HEK293 (cell line): Measurements from ENCODE around the gene NDUFS4.

Experiments
- CTCF ChIA-PET: fragments of 350-600 bp; formaldehyde crosslinking; extraction: SDS; loops from one replicate; lab custom pipeline; 2021; ENCODE audit warnings: antibody characterized with exemption; lab: Yijun Ruan, JAX
- POLR2A ChIA-PET: fragments of 300-600 bp; formaldehyde crosslinking; extraction: SDS; loops from one replicate; lab custom pipeline; 2020; ENCODE audit warnings: antibody characterized with exemption, inconsistent platforms; lab: Yijun Ruan, JAX
- H3K27ac ChIP-seq: fragments of 200-500 bp; sonication (Bioruptor generic); 2 replicates; pipeline ENCODE4 v1.5.1; 2014; ENCODE audit warnings: low read depth, low read length, control low read depth, inconsistent platforms; ENCODE audit errors: extremely low read depth
- H3K36me3 ChIP-seq, 2 experiments: fragments of 200-500 bp in 1 of 2; sonication (Bioruptor generic) in 1 of 2; 1 replicate in 1 of 2; 2 replicates in 1 of 2; pipeline ENCODE4 v1.5.1; 2014 to 2017; ENCODE audit warnings: inconsistent platforms in 2 of 2, low read length in 2 of 2; ENCODE audit not compliant: control insufficient read depth in 2 of 2, insufficient read depth in 1 of 2
- H3K4me1 ChIP-seq: fragments of 200-500 bp; sonication (Bioruptor generic); 2 replicates; pipeline ENCODE4 v1.5.1; 2014; ENCODE audit warnings: mild to moderate bottlenecking, low read length, inconsistent platforms; ENCODE audit not compliant: control insufficient read depth, insufficient read depth
- H3K4me3 ChIP-seq: 2 replicates; pipeline ENCODE4 v1.5.1; 2011; ENCODE audit warnings: low read depth, mild to moderate bottlenecking, control low read depth, low read length, moderate library complexity
- H3K9me3 ChIP-seq: fragments of 200-500 bp; sonication (Bioruptor generic); 2 replicates; pipeline ENCODE4 v1.5.1; 2014; ENCODE audit warnings: low read depth, low read length, inconsistent platforms; ENCODE audit not compliant: control insufficient read depth, insufficient read depth
- BCL6B ChIP-seq: fragments of 450-650 bp; formaldehyde crosslinking; IDR thresholded peaks from 2 replicates; pipeline ENCODE4 v1.5.1; 2017; ENCODE audit warnings: missing biosample characterization, missing genetic modification characterization
- FEZF1 ChIP-seq: fragments of 450-650 bp; formaldehyde crosslinking; IDR thresholded peaks from 2 replicates; pipeline ENCODE4 v1.5.1; 2016; ENCODE audit warnings: missing biosample characterization, missing genetic modification characterization
- HIC1 ChIP-seq: fragments of 450-650 bp; formaldehyde crosslinking; IDR thresholded peaks from 2 replicates; pipeline ENCODE4 v1.5.1; 2016; ENCODE audit warnings: missing biosample characterization, missing genetic modification characterization
- HOXC10 ChIP-seq: sonication (generic); formaldehyde crosslinking; IDR thresholded peaks from 2 replicates; pipeline ENCODE4 v1.8.1; 2023; ENCODE audit warnings: mild to moderate bottlenecking, missing genetic modification reagents
- INSM2 ChIP-seq: fragments of 450-650 bp; formaldehyde crosslinking; IDR thresholded peaks from 2 replicates; pipeline ENCODE4 v1.5.1; 2016; ENCODE audit warnings: missing biosample characterization, missing genetic modification characterization
- KLF16 ChIP-seq: fragments of 450-650 bp; formaldehyde crosslinking; IDR thresholded peaks from 2 replicates; pipeline ENCODE4 v1.5.1; 2017; ENCODE audit warnings: missing biosample characterization, missing genetic modification characterization
- KLF9 ChIP-seq: fragments of 450-650 bp; formaldehyde crosslinking; IDR thresholded peaks from 2 replicates; pipeline ENCODE4 v1.5.1; 2016; ENCODE audit warnings: missing biosample characterization, missing genetic modification characterization, low read depth
- MEIS1 ChIP-seq: sonication (generic); formaldehyde crosslinking; IDR thresholded peaks from 2 replicates; pipeline ENCODE4 v1.8.1; 2022; ENCODE audit warnings: missing genetic modification reagents, mild to moderate bottlenecking, borderline replicate concordance
- PRDM10 ChIP-seq: fragments of 450-650 bp; formaldehyde crosslinking; IDR thresholded peaks from 2 replicates; pipeline ENCODE4 v1.5.1; 2016; ENCODE audit warnings: missing biosample characterization, missing genetic modification characterization
- SP2 ChIP-seq: fragments of 450-650 bp; formaldehyde crosslinking; IDR thresholded peaks from 2 replicates; pipeline ENCODE4 v1.5.1; 2016; ENCODE audit warnings: missing biosample characterization, missing genetic modification characterization
- YY1 ChIP-seq: fragments of 450-650 bp; formaldehyde crosslinking; IDR thresholded peaks from 2 replicates; pipeline ENCODE4 v1.5.1; 2018; ENCODE audit warnings: missing biosample characterization, missing genetic modification characterization
- ZNF2 ChIP-seq: fragments of 450-650 bp; formaldehyde crosslinking; IDR thresholded peaks from 2 replicates; pipeline ENCODE4 v1.5.1; 2016; ENCODE audit warnings: missing biosample characterization, missing genetic modification characterization
- ZNF239 ChIP-seq: fragments of 450-650 bp; formaldehyde crosslinking; IDR thresholded peaks from 2 replicates; pipeline ENCODE4 v1.5.1; 2016; ENCODE audit warnings: missing biosample characterization, missing genetic modification characterization
- ZNF473 ChIP-seq: fragments of 450-650 bp; formaldehyde crosslinking; IDR thresholded peaks from 2 replicates; pipeline ENCODE4 v1.5.1; 2017; ENCODE audit warnings: missing biosample characterization, missing genetic modification characterization
- ZNF48 ChIP-seq: fragments of 450-650 bp; formaldehyde crosslinking; IDR thresholded peaks from 2 replicates; pipeline ENCODE4 v1.5.1; 2016; ENCODE audit warnings: missing biosample characterization, missing genetic modification characterization
- ZNF624 ChIP-seq: fragments of 450-650 bp; formaldehyde crosslinking; IDR thresholded peaks from 2 replicates; pipeline ENCODE4 v1.5.1; 2017; ENCODE audit warnings: missing biosample characterization, missing genetic modification characterization
- TF ChIP-seq, protein P1 (sequence below): fragments of 450-650 bp; formaldehyde crosslinking; IDR thresholded peaks from 2 replicates; pipeline ENCODE4 v1.5.1; 2016; ENCODE audit warnings: missing biosample characterization, missing genetic modification characterization
- TF ChIP-seq, protein P2 (sequence below): fragments of 450-650 bp; formaldehyde crosslinking; IDR thresholded peaks from 2 replicates; pipeline ENCODE4 v1.5.1; 2016; ENCODE audit warnings: missing biosample characterization, missing genetic modification characterization, low read depth

NDUFS4 gene

DNA sequence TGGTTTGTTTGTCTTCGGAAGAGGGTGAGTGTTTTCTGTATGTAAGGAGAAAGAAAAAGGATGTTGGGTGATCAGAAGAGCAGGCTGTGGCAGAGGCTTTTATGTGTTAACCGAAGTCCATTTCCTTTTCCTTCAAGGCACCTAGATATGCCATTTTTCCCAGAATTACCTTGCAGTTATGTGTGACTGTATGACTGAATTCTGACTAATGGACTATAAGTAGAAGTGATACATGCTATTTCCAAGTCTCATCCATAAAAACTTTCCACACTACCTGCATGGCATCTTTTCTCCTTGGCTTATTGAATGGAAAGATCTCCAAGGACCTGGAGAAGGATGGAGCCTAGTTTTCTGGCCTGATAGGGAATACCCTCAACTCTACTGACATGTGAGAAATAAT lies 10.6 kb upstream of the NDUFS4 start:
- POLR2A ChIA-PET: no interaction called here

GRCh38 chr5:53552561-53552960 lies 7.9 kb upstream of the NDUFS4 start:
- no peak for TF ChIP-seq BCL6B
- TF ChIP-seq ZNF48 (tag by site-specific recombination): no peak
- peak; percentile 65; the same call in 1 of the 2 replicates for TF ChIP-seq FEZF1 (tag by site-specific recombination)
- TF ChIP-seq ZNF473: no peak
- TF ChIP-seq PRDM10 (tag by site-specific recombination): peak; percentile 65
- no peak for TF ChIP-seq INSM2
- no peak for TF ChIP-seq ZNF624 (tag by site-specific recombination)
- TF ChIP-seq, all 188 proteins: peak for 2
- CTCF ChIA-PET: no interaction called here

More for the DNA sequence above, 10.6 kb upstream of the NDUFS4 start:
- no peak for TF ChIP-seq YY1 (tag by site-specific recombination)
- TF ChIP-seq KLF9 (tag by site-specific recombination): no peak
- no peak for TF ChIP-seq ZNF239 (tag by site-specific recombination)
- no peak for TF ChIP-seq HIC1 (tag by site-specific recombination)
- no peak for TF ChIP-seq MEIS1 (CRISPR knock-in tag)
- no peak for TF ChIP-seq ZNF2 (tag by site-specific recombination)
- no peak for TF ChIP-seq KLF16 (tag by site-specific recombination)
- TF ChIP-seq, protein P1, sequence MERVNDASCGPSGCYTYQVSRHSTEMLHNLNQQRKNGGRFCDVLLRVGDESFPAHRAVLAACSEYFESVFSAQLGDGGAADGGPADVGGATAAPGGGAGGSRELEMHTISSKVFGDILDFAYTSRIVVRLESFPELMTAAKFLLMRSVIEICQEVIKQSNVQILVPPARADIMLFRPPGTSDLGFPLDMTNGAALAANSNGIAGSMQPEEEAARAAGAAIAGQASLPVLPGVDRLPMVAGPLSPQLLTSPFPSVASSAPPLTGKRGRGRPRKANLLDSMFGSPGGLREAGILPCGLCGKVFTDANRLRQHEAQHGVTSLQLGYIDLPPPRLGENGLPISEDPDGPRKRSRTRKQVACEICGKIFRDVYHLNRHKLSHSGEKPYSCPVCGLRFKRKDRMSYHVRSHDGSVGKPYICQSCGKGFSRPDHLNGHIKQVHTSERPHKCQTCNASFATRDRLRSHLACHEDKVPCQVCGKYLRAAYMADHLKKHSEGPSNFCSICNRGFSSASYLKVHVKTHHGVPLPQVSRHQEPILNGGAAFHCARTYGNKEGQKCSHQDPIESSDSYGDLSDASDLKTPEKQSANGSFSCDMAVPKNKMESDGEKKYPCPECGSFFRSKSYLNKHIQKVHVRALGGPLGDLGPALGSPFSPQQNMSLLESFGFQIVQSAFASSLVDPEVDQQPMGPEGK (tag by site-specific recombination): no peak
- TF ChIP-seq, protein P2, sequence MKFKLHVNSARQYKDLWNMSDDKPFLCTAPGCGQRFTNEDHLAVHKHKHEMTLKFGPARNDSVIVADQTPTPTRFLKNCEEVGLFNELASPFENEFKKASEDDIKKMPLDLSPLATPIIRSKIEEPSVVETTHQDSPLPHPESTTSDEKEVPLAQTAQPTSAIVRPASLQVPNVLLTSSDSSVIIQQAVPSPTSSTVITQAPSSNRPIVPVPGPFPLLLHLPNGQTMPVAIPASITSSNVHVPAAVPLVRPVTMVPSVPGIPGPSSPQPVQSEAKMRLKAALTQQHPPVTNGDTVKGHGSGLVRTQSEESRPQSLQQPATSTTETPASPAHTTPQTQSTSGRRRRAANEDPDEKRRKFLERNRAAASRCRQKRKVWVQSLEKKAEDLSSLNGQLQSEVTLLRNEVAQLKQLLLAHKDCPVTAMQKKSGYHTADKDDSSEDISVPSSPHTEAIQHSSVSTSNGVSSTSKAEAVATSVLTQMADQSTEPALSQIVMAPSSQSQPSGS (tag by site-specific recombination): no peak
- TF ChIP-seq HOXC10: no peak
- TF ChIP-seq SP2: no peak
- peaks cover 7% of the 10 kb centered on the region; the same call in 1 of the 2 replicates for H3K4me1 ChIP-seq
- no peaks in the 10 kb centered on the region for H3K36me3 ChIP-seq
- H3K27ac ChIP-seq: no peak overlapping the region
- no peaks in the 10 kb centered on the region for H3K9me3 ChIP-seq
- CTCF ChIA-PET: no interaction called here
- H3K4me3 ChIP-seq: no peak overlapping the region

More at GRCh38 chr5:53552561-53552960, 7.9 kb upstream of the NDUFS4 start:
- peaks cover 7% of the 10 kb centered on the region; the same call in 1 of the 2 replicates for H3K4me1 ChIP-seq
- no peaks in the 10 kb centered on the region for H3K9me3 ChIP-seq
- POLR2A ChIA-PET: interaction anchor here (0.6 kb wide), 1 partner anchor 246 kb away, joined by 5 read pairs; no protein-coding TSS in a partner anchor
- H3K4me3 ChIP-seq: no peak overlapping the region
- H3K36me3 ChIP-seq: no peaks in the 10 kb centered on the region
- no peak overlapping the region for H3K27ac ChIP-seq
